ENCODE data around the gene FBXO3. TPM values are rescaled to one million over a fixed set of nuclear protein-coding genes. Genes with fewer than 3 reads are reported as not detected.

Gene FBXO3
- total RNA-seq, 1 donor from 2014 or later, result 26.4 TPM

- no peak for DNase-seq (ENCODE audit: low spot score)
These were observed 71.1 kb downstream of the FBXO3 start for GRCh38 chr11:33703234-33703633.

- DNase-seq (ENCODE audit: low spot score), result no peak
These were observed 72.8 kb downstream of the FBXO3 start for GRCh38 chr11:33701302-33702230.

- peak; percentile 99 for DNase-seq (ENCODE audit: low spot score)
These were observed 73.6 kb downstream of the FBXO3 start, which contains the start of gene C11orf91 for GRCh38 chr11:33700502-33701271. TSS of gene C11orf91 (minus strand) at chr11:33700826. CDS start at chr11:33700740, 86 bp downstream.

- no peak for DNase-seq (ENCODE audit: low spot score)
These were observed 74.2 kb downstream of the FBXO3 start for GRCh38 chr11:33700063-33700501.

- DNase-seq (ENCODE audit: low spot score), result no peak
These were observed 74.7 kb downstream of the FBXO3 start for GRCh38 chr11:33699515-33700062.

GRCh38 chr11:33698921-33699320 is 75.4 kb downstream of the FBXO3 start:
- DNase-seq (ENCODE audit: low spot score), result no peak

GRCh38 chr11:33697997-33698396 is 76.3 kb downstream of the FBXO3 start:
- DNase-seq (ENCODE audit: low spot score), result no peak

GRCh38 chr11:33696931-33697638 is 77.2 kb downstream of the FBXO3 start:
- no peak for DNase-seq (ENCODE audit: low spot score)

- DNase-seq (ENCODE audit: low spot score), result no peak
These were observed 77.9 kb downstream of the FBXO3 start for GRCh38 chr11:33696411-33696810.

GRCh38 chr11:33695051-33695566 is 79.2 kb downstream of the FBXO3 start:
- no peak for DNase-seq (ENCODE audit: low spot score)

GRCh38 chr11:33694346-33695050 is 79.8 kb downstream of the FBXO3 start:
- no peak for DNase-seq (ENCODE audit: low spot score)

GRCh38 chr11:33692541-33692940 is 81.8 kb downstream of the FBXO3 start:
- DNase-seq (ENCODE audit: low spot score), result no peak

GRCh38 chr11:33692013-33692504 is 82.3 kb downstream of the FBXO3 start:
- DNase-seq (ENCODE audit: low spot score), result no peak

- DNase-seq (ENCODE audit: low spot score), result no peak
These were observed 83.1 kb downstream of the FBXO3 start for GRCh38 chr11:33691066-33691864.

Other genes with a start within 250 kb of the FBXO3 start
- gene C11orf91, start 73.7 kb downstream of the FBXO3 start, total RNA-seq, result 3.4 TPM
- gene CD59, start 38.1 kb downstream of the FBXO3 start, total RNA-seq, result 659 TPM
- gene LMO2, start 117.6 kb upstream of the FBXO3 start, total RNA-seq, result 27.3 TPM

All from mesenteric fat pad (tissue), 1 donor.